ENCODE data around the gene C14orf93. TPM values are rescaled to one million over a fixed set of nuclear protein-coding genes. Genes with fewer than 3 reads are reported as not detected.
A peak's percentile ranks its signal among the peaks of the same experiment; 100 is the strongest.

C14orf93 gene
- total RNA-seq, 1 experiment from 2014 or later: 7.2 TPM

DNA sequence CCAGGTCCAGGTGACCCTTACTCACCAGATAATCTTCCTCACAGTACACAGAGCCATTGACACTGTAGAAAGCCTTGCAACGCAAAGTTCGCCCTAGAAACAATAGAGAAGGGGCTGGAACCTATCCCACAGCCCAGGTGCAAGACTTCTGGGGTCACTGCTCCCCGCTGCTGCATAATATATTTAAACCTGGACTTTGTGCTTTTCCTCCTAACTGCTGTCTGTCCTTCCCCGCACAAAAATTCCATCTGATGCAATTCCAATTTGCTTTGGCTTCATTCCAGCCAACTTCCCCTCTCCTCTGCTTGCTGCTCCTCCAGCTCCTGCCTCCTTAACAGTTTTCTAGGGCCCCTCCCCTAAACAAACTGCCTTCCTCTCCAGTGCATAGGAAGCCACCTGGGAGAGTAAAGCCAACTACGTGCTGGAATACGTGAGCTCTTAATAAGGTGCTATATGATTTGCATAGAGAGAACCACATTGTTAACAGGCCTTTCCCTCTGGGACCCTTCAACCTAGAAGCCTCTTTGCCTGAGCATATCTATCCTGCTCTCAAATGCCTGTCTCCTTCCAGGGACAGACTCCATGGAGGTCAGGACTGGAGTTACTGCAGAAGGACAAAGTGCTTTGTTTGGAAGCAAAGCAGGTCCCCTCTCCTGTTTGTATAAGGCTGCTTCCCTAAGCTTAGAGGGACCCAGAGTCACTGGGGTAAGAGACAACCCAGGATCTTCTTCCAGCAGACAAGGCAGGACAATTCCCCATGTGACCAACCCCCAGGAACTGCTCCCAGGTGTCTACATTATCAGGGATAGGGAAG is 33.1 kb downstream of the C14orf93 start:
- Mint-ChIP-seq H3K4me1 (ENCODE audit: low read depth, unreplicated experiment) (peaks cover 51% of the 10 kb centered on the region), H3K36me3 (ENCODE audit: insufficient read depth, unreplicated experiment) (peaks cover 93% of the 10 kb centered on the region), H3K27me3 (ENCODE audit: insufficient read depth, unreplicated experiment) (no peaks in the 10 kb centered on the region), H3K9me3 (ENCODE audit: unreplicated experiment) (no peaks in the 10 kb centered on the region), H3K4me3 (ENCODE audit: unreplicated experiment) (no peak overlapping the region), H3K27ac (ENCODE audit: unreplicated experiment) (peak overlapping the region; percentile 88)
- Histone ChIP-seq H3K9me3 (no peaks in the 10 kb centered on the region), H3K4me3 (ENCODE audit: low read depth, low read length) (no peak overlapping the region), H3K27me3 (replicated peaks; ENCODE audit: control insufficient read depth, insufficient read depth, low read length) (no peaks in the 10 kb centered on the region), H3K36me3 (ENCODE audit: control insufficient read depth, insufficient read depth, low read length) (peaks cover 11% of the 10 kb centered on the region), H3K4me1 (peaks cover 58% of the 10 kb centered on the region)
- intact Hi-C loops (cut with micrococcal nuclease; ENCODE audit: unreplicated experiment): loop anchor here (2.0 to 5.0 kb wide), 4 partner anchors 20 to 415 kb away; partner anchors contain the start of genes HAUS4 and PRMT5
- POLR2A ChIA-PET: interaction anchor here (0.5 to 2.4 kb wide), 14 partner anchors 9 to 158 kb away, joined by 3 to 25 read pairs (median 6); partner anchors contain the start of genes ACIN1, C14orf119, CDH24 and HAUS4
- no TSS peak for BruUV-seq (replicated peaks)
- DNase-seq: peak; percentile 79 to 86
- CTCF ChIA-PET: interaction anchor here (0.6 to 3.6 kb wide), 12 partner anchors 9 to 113 kb away, joined by 4 to 36 read pairs (median 7); partner anchors contain the start of genes CDH24, HAUS4 and PRMT5
- TF ChIP-seq, protein P1, sequence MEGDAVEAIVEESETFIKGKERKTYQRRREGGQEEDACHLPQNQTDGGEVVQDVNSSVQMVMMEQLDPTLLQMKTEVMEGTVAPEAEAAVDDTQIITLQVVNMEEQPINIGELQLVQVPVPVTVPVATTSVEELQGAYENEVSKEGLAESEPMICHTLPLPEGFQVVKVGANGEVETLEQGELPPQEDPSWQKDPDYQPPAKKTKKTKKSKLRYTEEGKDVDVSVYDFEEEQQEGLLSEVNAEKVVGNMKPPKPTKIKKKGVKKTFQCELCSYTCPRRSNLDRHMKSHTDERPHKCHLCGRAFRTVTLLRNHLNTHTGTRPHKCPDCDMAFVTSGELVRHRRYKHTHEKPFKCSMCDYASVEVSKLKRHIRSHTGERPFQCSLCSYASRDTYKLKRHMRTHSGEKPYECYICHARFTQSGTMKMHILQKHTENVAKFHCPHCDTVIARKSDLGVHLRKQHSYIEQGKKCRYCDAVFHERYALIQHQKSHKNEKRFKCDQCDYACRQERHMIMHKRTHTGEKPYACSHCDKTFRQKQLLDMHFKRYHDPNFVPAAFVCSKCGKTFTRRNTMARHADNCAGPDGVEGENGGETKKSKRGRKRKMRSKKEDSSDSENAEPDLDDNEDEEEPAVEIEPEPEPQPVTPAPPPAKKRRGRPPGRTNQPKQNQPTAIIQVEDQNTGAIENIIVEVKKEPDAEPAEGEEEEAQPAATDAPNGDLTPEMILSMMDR (IDR thresholded peaks at IDR 0.05; ENCODE audit: insufficient read depth in 1 of 2, low read depth in 1 of 2, low read length in 1 of 2, severe bottlenecking in 1 of 2, unreplicated experiment in 1 of 2): no peak

GRCh38 chr14:22974530-22975313 is 35.2 kb downstream of the C14orf93 start:
- peaks cover 58% of the 10 kb centered on the region for H3K4me1 ChIP-seq
- intact Hi-C loops (cut with micrococcal nuclease; ENCODE audit: unreplicated experiment): loop anchor here (5.0 kb wide), 2 partner anchors 152 to 412 kb away; no protein-coding TSS in a partner anchor

More at GRCh38 chr14:22974530-22975313, 35.2 kb downstream of the C14orf93 start:
- no peak overlapping the region for H3K4me3 ChIP-seq (ENCODE audit: low read depth, low read length)
- no peaks in the 10 kb centered on the region for H3K27me3 ChIP-seq (replicated peaks; ENCODE audit: control insufficient read depth, insufficient read depth, low read length)
- BruUV-seq (replicated peaks): no TSS peak
- Mint-ChIP-seq H3K4me1 (ENCODE audit: low read depth, unreplicated experiment) (peaks cover 52% of the 10 kb centered on the region), H3K4me3 (ENCODE audit: unreplicated experiment) (peak overlapping the region; percentile 27), H3K27ac (ENCODE audit: unreplicated experiment) (peak overlapping the region; percentile 84), H3K9me3 (ENCODE audit: unreplicated experiment) (no peaks in the 10 kb centered on the region), H3K27me3 (ENCODE audit: insufficient read depth, unreplicated experiment) (no peaks in the 10 kb centered on the region), H3K36me3 (ENCODE audit: insufficient read depth, unreplicated experiment) (peaks cover 99% of the 10 kb centered on the region)
- TF ChIP-seq, protein P1 (IDR thresholded peaks at IDR 0.05; ENCODE audit: insufficient read depth in 1 of 2, low read depth in 1 of 2, low read length in 1 of 2, severe bottlenecking in 1 of 2, unreplicated experiment in 1 of 2): no peak
- H3K9me3 ChIP-seq: no peaks in the 10 kb centered on the region
- CTCF ChIA-PET: interaction anchor here (3.2 to 3.6 kb wide), 2 partner anchors 8 to 11 kb away, joined by 36 to 37 read pairs; partner anchors contain the start of gene AJUBA
- DNase-seq: no peak
- peaks cover 11% of the 10 kb centered on the region for H3K36me3 ChIP-seq (ENCODE audit: control insufficient read depth, insufficient read depth, low read length)
- POLR2A ChIA-PET: no interaction called here
